Ishikawa (cell line): Measurements from ENCODE around the gene NAV3.

Source experiments
- CEBPB ChIP-seq: IDR thresholded peaks from 2 replicates; pipeline ENCODE4 v1.6.1; 2012
- CREB1 ChIP-seq: IDR thresholded peaks from 2 replicates; pipeline ENCODE4 v1.6.1; 2012; ENCODE audit warnings: low read depth
- EGR1 ChIP-seq: IDR thresholded peaks from 2 replicates; pipeline ENCODE4 v1.6.1; 2012
- EP300 ChIP-seq: IDR thresholded peaks from 2 replicates; pipeline ENCODE4 v1.6.1; 2012; ENCODE audit warnings: borderline replicate concordance
- FOXM1 ChIP-seq: IDR thresholded peaks from 2 replicates; pipeline ENCODE4 v1.6.1; 2012; ENCODE audit warnings: low read depth, borderline replicate concordance
- NFIC ChIP-seq: IDR thresholded peaks from 2 replicates; pipeline ENCODE4 v1.6.1; 2012
- RAD21 ChIP-seq: IDR thresholded peaks from 2 replicates; pipeline ENCODE4 v1.6.1; 2012; ENCODE audit warnings: low read depth
- TAF1 ChIP-seq: IDR thresholded peaks from 2 replicates; pipeline ENCODE4 v1.6.1; 2012; ENCODE audit warnings: low read depth, mild to moderate bottlenecking
- TCF12 ChIP-seq: IDR thresholded peaks from 2 replicates; pipeline ENCODE4 v1.6.1; 2012; ENCODE audit warnings: low read depth
- TEAD4 ChIP-seq: IDR thresholded peaks from 2 replicates; pipeline ENCODE4 v1.6.1; 2012
- YY1 ChIP-seq: IDR thresholded peaks from 2 replicates; pipeline ENCODE4 v1.6.1; 2012; ENCODE audit warnings: low read depth
- ZBTB7A ChIP-seq: IDR thresholded peaks from 2 replicates; pipeline ENCODE4 v1.6.1; 2012; ENCODE audit warnings: low read depth
- TF ChIP-seq, protein P1 (sequence below): IDR thresholded peaks from 2 replicates; pipeline ENCODE4 v1.6.1; 2012; ENCODE audit warnings: low read depth, mild to moderate bottlenecking
- TF ChIP-seq, protein P2 (sequence below): IDR thresholded peaks from 2 replicates; pipeline ENCODE4 v1.6.1; 2012
- TF ChIP-seq, protein P3 (sequence below): IDR thresholded peaks from 2 replicates; pipeline ENCODE4 v1.6.1; 2012

The NAV3 gene

DNA sequence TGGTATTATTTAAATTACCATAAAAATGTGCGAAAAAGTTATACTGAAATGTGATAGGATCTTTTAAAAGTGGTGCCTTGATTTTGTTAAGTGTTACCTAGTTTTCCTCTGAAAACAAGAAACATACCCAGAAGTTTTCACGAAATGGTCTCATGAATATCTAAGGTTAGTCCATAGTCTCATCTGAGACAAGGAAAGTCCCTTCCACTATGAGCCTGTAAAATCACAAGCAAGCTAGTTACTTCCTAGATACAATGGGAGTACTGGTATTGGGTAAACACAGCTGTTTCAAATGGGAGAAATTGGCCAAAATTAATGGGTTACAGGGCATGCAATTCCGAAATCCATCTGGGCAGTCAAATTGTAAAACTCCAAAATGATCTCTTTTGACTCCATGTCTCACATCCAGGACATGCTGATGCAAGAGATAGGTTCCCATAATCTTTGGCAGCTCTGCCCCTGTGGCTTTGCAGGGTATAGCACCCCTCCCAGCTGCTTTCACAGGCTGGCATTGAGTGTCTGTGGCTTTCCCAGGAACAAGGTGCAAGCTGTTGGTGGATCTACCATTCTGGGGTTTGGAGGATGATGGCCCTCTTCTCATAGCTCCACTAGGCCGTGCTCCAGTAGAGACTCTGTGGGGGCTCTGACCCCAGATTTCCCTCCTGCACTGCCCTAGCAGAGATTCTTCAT, 271.4 kb downstream of the NAV3 start:
- TF ChIP-seq EGR1, result no peak
- no peak for TF ChIP-seq NFIC
- TF ChIP-seq CEBPB, result no peak
- TF ChIP-seq, protein P1, sequence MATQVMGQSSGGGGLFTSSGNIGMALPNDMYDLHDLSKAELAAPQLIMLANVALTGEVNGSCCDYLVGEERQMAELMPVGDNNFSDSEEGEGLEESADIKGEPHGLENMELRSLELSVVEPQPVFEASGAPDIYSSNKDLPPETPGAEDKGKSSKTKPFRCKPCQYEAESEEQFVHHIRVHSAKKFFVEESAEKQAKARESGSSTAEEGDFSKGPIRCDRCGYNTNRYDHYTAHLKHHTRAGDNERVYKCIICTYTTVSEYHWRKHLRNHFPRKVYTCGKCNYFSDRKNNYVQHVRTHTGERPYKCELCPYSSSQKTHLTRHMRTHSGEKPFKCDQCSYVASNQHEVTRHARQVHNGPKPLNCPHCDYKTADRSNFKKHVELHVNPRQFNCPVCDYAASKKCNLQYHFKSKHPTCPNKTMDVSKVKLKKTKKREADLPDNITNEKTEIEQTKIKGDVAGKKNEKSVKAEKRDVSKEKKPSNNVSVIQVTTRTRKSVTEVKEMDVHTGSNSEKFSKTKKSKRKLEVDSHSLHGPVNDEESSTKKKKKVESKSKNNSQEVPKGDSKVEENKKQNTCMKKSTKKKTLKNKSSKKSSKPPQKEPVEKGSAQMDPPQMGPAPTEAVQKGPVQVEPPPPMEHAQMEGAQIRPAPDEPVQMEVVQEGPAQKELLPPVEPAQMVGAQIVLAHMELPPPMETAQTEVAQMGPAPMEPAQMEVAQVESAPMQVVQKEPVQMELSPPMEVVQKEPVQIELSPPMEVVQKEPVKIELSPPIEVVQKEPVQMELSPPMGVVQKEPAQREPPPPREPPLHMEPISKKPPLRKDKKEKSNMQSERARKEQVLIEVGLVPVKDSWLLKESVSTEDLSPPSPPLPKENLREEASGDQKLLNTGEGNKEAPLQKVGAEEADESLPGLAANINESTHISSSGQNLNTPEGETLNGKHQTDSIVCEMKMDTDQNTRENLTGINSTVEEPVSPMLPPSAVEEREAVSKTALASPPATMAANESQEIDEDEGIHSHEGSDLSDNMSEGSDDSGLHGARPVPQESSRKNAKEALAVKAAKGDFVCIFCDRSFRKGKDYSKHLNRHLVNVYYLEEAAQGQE, result no peak
- TF ChIP-seq YY1, result no peak
- TF ChIP-seq, protein P2, sequence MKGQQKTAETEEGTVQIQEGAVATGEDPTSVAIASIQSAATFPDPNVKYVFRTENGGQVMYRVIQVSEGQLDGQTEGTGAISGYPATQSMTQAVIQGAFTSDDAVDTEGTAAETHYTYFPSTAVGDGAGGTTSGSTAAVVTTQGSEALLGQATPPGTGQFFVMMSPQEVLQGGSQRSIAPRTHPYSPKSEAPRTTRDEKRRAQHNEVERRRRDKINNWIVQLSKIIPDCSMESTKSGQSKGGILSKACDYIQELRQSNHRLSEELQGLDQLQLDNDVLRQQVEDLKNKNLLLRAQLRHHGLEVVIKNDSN, result no peak
- TF ChIP-seq ZBTB7A, result no peak
- no peak for TF ChIP-seq RAD21
- no peak for TF ChIP-seq TEAD4
- no peak for TF ChIP-seq FOXM1
- TF ChIP-seq TCF12, result no peak
- TF ChIP-seq, protein P3, sequence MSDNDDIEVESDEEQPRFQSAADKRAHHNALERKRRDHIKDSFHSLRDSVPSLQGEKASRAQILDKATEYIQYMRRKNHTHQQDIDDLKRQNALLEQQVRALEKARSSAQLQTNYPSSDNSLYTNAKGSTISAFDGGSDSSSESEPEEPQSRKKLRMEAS, result no peak
- TF ChIP-seq CREB1, result no peak
- no peak for TF ChIP-seq TAF1
- no peak for TF ChIP-seq EP300

DNA sequence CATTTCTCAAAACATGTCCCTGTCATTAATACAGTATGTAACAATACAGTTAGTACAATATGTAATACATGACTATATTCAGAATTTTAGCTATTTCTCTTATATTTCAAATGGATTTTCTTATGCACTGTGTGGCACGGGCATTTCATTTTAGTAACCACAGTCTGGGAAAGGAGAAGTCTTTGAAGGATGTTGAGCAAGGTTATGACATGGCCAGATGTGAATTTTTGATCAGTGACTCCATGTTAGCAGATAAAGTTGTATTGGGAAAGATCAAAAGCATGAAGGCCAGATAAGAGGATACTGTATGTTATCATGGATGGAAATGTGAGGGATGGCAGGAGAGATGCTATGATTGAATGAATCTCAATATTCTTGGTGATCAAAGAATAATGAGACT, 285.2 kb downstream of the NAV3 start:
- TF ChIP-seq CEBPB (no peak), CREB1 (no peak)

DNA sequence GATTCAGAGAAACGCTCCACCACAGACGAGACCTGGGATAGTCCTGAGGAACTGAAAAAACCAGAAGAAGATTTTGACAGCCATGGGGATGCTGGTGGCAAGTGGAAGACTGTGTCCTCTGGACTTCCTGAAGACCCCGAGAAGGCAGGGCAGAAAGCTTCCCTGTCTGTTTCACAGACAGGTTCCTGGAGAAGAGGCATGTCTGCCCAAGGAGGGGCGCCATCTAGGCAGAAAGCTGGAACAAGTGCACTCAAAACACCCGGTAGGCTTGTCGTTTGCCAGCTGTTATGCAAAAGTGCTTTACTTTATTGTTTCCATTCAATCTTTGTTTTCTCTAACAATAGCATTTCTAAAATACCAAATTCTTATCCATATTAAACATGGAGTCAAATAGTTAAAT, 287.3 kb downstream of the NAV3 start:
- TF ChIP-seq CEBPB (no peak), RAD21 (no peak), TCF12 (no peak), TAF1 (no peak), YY1 (no peak), CREB1 (no peak), EP300 (no peak), FOXM1 (no peak), ZBTB7A (no peak), TEAD4 (no peak), EGR1 (no peak), NFIC (no peak)
- TF ChIP-seq, protein P3, result no peak
- TF ChIP-seq, protein P1, result no peak
- TF ChIP-seq, protein P2, result no peak

DNA sequence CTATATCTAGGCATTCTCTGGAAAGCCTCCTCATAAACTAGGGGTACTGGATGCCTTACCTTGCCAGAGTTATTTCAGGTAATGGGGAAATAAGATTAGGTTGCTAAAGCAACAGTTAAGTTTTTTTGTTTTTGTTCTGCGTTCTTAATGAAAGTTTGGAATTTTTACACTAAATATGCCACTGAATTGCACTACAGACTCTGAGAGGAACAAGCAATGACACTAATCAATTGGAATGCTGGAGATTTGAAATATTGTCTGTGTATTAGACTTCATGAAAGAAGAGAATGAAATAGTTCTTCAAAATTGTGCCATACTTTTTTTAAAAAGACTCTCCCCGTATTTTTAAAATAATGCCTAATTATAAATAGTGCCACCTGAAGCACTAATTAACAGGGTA, 287.8 kb downstream of the NAV3 start:
- no peak for TF ChIP-seq TEAD4

DNA sequence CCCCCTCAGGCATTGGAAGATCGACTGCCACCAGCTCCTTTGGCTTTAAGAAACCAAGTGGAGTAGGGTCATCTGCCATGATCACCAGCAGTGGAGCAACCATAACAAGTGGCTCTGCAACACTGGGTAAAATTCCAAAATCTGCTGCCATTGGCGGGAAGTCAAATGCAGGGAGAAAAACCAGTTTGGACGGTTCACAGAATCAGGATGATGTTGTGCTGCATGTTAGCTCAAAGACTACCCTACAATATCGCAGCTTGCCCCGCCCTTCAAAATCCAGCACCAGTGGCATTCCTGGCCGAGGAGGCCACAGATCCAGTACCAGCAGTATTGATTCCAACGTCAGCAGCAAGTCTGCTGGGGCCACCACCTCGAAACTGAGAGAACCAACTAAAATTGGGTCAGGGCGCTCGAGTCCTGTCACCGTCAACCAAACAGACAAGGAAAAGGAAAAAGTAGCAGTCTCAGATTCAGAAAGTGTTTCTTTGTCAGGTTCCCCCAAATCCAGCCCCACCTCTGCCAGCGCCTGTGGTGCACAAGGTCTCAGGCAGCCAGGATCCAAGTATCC, 288.7 kb downstream of the NAV3 start:
- no peak for TF ChIP-seq CEBPB
- TF ChIP-seq NFIC, result no peak
- TF ChIP-seq YY1, result no peak
- no peak for TF ChIP-seq ZBTB7A
- TF ChIP-seq, protein P2, result no peak
- TF ChIP-seq TEAD4, result no peak
- TF ChIP-seq TCF12, result no peak
- TF ChIP-seq, protein P1, result no peak
- TF ChIP-seq, protein P3, result no peak
- no peak for TF ChIP-seq EP300
- no peak for TF ChIP-seq CREB1
- no peak for TF ChIP-seq TAF1
- no peak for TF ChIP-seq RAD21
- no peak for TF ChIP-seq FOXM1
